GM18498 (cell line): ENCODE results near the gene MSH5.

Experiments used
- ATAC-seq: cut with Tn5 transposase; IDR thresholded peaks from one replicate; pipeline ENCODE4 v1.9.1; 2021; ENCODE audit warnings: mild to moderate bottlenecking, moderate library complexity; ENCODE audit not compliant: unreplicated experiment

Gene MSH5

DNA sequence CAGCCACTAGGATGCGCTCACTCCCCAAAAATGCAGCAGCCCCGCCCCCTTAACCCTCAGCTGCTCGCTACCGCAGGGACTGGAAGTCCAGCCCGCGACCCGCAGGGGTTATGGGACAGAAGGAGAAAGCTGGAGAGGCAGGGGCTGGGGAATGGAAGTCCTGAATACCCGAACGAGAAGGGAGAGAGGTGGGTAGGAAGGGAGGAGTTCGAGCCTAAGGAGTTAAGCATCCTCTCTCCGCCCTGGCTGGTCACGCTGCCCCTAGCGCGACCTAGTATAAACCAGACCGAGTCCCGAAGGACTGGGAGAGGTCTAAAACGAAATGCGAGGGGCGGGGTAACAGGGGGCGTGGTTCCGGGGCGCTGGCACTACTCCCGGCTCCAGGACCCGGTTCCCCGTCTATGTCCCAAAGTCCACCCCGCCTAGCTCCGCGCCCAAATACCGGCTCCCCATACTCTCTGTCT is 10.3 kb upstream of the MSH5 start:
- ATAC-seq, result peak; percentile 54

DNA sequence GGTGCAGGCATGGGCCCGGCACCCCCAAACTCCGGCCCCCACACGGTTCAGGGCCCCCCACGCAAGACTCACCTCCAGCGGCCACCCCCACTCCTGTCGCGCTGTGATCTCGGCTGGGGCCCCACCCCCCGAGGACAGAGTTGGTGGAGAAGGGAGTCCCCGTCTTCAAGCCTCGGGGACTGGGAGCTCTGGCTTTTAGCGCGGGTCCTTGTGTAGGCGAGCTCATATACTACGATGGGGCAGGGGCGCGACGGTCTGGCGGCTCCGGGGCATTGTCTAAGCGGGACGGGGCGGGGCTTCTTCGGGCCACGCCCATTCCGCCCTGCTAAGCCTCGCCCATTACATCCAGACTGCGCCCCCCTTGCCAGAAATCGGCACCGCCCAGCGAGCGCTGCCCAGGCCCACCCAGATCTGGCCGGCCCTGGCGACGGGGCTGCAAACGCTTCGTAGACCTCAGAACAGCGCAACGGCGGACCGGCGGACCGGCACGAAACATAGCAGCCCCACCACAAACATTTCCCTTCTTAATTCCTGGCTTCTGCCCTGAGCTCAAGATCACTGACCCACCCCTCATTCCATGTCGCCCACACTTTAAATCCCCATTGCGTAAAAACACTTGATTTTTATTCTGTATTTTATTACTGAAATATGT is 9.7 kb upstream of the MSH5 start:
- peak; percentile 43 for ATAC-seq

DNA sequence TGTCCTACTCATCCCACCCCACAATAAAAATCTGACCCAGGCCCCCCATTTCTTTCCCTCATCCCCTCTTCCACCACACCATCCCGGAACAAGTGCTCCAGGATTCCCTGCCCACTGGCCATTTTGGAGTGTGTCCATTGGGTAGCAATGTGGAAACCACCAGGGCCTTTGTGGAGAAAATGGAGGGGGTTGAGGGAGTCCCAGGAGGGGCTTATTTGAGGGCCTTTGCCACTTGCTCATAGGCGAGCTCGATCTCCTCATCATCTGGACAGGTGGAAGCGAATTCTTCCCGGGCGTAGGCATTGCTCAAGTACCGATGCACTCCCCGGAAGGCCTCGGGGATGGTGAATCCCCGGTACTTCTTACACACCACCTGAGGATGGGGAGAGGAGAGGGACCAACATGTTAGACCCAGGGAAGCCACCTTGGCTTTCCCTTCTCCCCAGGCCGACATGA is 9.1 kb upstream of the MSH5 start:
- ATAC-seq, result no peak

DNA sequence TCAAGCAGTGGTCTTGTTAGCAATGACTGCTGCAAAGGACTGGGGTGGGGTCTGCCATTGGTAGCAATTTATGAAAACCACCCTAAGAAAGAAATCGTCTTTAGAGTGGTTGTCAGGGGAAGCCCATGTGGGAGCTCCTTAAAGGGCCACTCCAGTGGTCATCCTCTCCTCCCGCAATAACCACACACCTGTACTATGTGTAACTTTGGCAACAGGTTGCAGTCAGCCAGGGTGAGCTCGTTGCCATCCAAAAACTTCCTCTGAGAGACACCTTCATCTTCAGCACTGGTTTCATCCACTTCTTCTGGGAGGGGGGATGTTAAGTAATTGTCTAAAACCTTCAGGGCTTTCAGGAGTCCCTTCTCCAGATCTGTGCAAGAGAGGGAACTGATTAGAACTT is 7.8 kb upstream of the MSH5 start:
- no peak for ATAC-seq

DNA sequence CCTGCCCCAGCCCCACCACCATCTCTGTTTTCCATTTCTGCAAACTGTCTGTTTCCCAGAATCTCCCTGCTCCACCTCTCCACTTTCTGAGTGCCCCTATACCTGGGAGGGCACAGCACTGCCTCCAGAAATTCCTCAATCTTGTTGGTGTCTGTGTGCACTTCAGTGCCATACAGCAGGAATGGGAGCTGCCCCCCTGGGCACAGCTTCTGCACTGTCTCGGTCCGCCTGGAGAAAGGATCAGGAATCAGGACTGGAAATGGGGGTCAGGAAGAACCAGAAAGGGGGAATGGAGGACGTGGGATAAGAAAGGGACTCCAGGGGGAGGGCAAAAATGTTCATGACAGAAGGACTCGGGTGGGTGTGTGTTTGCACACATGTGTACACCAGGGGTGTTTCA is 6.1 kb upstream of the MSH5 start:
- ATAC-seq, result no peak

DNA sequence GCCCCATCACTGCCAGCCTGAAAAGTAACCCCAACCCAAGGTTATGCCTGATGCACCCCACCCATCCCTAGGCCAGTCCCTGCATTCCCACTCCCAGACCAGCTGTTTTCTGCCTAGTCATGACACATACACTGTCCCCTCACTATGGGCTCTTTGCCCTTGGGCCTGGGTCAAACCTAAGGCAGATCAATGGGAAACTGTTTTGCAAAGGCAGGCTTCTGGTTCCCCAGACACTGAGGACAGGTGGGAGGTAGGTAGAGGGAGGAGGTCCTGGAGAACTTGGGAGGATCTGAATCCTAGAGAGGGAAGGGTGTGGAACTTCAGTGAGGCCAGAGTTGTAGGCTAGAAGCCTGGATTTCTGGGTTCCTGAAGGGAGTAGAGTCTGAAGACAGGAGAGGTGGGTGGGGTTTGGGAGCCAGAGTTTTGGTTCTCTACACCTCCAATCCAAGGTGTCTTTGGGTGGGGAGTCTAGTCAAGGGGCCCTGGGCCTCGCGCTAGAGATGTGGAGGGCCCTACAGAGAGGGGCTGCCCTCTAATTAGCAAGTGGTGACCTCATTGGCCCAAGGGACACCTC is 5.5 kb upstream of the MSH5 start:
- no peak for ATAC-seq

DNA sequence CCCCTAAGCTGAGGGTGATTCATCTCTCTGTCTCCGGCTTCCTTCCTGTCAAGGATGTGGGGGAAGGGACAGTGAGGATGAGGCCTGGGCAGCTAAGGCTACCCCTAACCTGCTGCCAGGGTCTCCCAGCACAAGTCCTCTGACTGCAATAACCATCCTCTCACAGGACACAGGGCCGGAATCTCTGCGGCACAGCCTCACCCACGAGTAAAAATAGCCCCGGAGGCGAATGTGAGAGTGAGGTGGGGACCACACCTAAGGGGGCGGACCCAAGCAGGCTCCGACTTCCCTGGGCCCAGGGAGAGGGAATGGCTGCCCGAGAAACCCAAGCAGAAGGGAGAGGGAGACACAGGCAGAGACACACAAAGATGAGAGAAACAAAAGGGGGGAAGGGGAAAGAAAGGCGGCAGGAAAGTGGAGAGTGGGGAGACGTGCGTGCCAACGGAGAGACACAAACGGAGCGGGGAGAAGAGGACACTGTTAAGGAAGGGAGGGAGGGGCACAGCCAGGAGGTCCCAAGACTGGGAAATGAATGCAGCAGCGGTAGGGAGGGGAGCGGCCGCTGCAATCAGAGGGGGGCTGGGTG is 4.9 kb upstream of the MSH5 start:
- ATAC-seq, result no peak

DNA sequence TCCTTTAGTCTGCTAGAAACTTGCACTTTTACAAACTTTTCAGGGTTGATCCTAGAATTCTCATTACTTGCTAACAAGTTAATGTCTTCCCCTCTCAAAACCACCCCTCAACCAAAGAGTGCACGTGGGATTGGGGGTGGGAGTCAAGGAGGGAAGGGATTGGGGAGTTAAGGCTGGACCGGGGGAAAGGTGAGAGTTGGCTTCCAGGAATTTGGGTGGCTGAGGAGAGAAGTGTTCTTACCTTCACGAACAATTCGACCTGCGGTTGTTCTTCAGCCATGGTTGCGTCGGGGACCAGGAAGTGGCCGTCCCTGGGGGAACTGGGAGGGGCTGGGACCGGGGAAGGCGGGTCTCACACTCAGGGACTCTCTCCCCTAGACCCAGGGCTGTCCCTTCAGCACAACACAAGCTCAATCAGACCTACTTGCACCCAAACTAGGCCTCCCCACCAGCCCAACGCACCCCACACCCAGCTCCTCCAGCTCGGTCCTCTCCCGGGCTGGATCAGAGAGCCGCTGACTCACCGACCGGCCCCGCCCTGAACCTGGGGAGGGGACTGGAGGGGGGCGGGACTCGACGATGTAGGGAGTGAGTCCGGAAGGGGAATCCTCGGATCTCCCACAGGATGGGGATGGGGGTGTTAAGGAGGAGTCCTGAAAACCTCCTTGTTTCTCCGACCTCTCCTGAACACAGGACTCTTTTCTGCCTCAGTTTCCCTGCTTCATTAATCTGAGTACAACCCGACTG is 3.6 kb upstream of the MSH5 start, which contains the start of gene CLIC1:
TSS of gene CLIC1 (minus strand) at position 510 of the 747 bp plus-strand sequence. CDS start at position 280, 230 bp downstream.
- peak; percentile 32 for ATAC-seq

DNA sequence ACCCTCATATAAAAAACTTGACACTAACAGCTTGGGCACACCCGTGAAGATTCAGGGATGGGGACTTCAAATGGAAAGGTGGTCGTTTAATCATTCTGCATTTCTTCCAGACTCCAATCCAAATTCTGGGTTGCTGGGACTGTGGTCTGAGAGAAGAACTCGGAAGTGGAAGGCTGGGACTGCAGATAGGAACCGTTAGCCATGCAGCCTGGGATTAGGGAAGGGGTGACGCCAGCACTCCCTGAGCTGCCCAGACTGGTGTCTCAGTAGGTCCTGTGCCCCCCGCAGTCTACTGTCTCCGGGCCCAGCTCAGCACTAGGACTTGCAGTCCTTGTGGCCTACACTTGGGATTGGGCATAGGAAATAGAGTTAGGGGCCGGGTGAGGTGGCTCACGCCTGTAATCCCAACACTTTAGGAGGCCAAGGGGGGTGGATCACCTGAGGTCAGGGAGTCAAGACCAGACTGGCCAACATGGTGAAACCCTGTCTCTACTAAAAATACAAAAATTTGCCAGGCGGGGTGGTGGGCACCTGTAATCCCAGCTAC is 3.0 kb upstream of the MSH5 start:
- ATAC-seq, result no peak

DNA sequence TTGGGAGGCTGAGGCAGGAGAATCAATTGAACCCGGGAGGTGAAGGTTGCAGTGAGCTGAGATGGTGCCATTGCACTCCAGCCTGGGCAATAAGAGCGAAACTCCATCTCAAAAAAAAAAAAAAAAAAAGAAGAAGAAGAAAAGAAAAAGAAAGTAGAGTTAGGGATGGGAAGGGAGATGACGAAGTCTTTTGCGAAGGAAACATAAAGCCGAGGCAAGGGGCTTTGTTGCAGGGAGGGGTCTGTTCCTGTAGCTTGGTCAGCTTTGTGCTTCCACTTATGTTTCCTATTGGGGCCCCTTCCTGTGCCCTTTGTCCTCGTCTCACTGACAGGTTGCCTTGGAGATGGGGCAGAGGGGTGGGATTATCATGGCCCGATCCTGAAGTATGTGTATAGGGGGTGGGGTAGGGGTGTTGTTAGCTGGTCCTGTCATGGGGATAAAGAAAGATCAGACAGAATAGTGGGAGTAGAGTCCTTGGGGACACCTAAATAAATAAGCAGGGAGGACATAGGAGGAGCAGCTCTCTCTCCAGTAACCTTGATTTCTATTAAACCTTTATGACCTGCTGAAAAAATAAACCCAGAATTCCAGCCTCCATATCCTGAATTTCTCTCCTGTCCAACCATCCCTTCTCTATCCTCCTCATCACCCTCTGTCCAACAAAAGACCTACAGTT is 2.4 kb upstream of the MSH5 start:
- no peak for ATAC-seq

DNA sequence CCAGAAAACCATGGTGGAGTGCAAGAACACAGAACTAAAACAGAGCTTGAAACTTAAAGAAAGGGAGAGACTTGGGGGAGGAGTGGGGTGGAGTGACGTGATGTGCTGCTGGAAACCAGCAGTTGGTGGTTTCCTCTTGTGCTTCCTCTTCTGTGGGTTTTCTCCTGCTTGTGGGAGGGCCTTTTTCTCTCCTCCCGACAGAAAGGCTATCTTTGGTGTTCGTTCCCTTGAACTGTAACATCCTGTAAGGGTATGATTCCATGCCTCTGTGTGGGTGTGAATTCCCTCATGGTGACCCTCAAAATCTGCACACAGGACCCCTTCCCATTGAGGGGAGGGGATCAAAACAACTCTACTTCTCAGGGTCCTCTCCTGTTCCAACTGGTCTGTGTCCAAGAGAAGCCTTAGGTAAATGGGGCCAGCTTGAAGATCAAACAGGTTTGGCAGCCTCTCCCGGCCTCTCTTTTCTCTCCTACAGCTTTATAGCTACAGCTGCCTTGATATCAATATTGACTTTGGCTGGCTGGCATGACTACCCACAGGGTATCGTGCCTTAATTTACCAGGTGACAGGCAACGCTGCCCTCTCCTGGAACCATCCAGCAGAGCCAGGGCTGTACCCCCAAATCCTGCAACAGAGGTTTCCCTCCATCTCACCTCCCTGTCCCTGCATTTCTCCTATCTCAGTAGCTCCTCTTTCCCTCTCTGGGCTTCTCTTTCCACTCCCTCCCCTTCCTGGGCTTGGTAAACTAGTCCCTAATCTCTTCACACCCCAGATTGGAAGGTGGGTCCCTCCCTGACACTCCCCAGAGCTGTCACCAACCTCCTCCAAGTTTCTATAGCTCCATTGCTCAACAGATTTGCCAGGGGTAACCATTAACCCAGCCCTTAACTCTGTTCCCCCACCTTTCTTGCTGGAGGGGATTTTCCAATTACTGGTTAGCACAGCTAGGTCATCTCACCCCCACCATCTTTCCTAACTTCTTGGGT is 1.5 kb upstream of the MSH5 start:
- no peak for ATAC-seq

DNA sequence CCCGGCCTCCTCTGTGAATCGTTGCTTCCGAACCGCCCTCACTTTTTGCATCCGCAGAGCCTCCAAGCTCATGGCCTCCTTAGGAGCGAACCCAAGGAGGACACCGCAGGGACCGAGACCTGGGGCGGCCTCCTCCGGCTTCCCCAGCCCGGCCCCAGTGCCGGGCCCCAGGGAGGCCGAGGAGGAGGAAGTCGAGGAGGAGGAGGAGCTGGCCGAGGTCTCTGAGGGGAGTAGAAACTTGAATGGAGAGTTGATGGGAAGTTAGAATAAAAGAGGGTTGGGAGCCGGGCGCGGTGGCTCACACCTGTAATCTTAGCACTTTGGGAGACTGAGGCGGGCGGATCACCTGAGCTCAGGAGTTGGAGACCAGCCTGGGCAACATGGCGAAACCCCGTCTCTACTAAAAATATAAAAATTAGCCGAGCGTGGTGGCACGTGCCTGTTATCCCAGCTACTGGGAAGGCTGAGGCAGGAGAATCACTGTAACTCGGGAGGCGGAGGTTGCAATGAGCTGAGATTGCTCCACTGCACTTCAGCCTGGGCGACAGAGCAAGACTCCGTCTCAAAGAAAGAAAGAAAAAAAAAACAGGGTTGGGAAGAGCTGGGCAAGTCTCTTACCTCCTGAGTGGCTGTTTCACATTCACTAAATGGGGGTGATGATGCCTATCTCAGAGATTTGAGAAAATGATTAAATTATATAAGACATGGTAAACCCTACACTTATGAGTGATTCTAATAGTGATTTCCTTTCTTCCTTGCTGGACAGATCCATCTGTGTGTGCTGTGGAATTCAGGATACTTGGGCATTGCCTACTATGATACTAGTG is 805 bp downstream of the MSH5 start:
- no peak for ATAC-seq

DNA sequence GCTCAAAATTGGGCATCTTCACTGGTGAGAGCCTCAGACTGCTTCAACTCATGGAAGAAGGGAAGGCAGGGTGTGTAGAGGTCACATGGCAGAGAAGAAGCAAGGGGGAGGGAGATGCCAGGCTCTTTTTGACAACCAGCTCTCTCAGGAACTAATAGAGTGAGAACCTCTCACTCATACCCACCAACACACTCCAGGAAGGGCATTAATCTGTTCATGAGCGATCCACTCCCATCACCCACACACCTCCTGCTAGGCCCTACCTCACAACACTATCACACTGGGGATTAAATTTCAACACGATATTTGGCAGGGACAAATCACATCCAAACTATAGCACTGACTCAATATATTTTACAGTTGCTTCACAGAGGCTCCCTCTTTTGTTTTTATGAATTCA is 2.0 kb downstream of the MSH5 start:
- ATAC-seq, result no peak

DNA sequence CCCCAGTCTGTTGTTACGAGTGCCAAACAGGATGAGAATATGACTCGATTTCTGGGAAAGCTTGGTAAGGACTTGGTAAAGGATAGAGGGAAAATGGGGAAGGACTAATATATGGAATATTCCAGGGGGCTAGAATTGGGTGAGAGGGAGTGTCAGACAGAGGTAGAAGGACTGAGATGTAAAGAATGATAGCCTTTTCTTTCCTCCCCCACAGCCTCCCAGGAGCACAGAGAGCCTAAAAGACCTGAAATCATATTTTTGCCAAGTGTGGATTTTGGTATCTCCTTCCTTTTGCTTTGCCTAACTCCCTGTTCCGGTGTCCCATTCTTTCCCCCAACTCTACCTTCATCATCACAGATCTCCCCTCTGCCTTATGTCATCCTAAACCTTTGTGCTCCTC is 3.1 kb downstream of the MSH5 start:
- no peak for ATAC-seq

DNA sequence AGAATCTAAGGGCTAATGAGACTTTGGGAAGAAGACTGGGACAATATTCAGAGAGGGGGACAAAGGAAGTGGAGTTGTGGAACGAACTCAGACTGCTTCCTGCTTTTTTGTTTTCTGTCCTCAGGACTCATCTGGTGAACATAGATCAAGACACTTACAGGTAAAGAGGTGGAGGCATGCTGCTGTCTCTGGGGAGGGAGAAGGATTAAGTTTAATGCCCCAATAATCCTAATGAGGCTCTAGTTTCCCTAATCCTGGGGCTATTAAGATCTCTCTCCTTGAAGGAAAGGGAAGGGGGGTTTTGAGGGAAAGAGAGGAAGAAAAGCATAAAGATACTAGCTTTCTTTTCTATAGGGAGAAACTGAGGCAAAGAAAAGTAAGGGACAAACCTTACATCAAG is 4.6 kb downstream of the MSH5 start:
- no peak for ATAC-seq

DNA sequence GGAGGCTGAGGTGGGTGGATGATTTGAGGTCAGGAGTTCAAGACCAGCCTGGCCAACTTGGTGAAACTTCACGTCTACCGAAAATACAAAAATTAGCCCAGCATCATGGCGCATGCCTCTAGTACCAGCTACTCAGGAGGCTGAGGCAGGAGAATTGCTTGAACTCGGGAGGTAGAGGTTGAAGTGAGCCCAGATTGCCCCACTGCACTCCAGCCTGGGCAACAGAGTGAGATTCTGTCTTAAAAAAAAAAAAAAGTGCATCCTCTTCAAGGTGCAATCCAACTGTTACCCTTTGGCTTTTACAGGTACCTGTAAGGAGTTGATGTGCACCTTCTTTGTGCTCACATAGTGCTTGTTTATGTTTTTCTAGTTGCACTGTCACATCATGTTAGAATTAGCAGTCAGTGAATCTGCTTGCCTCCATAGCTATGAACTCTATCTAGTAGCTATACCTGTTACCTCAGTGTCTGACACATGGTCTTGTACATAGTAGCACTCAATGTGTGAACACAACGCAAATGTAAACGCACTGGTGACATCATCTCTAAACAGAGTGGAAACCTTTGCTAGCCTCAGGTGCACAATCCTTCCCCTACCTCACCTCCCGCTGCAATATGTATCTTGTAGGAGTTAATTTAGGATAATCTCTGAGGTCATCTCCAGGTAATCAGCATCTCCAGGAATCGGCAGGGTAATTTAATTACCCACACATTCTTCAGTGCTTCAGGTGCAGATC is 9.7 kb downstream of the MSH5 start:
- no peak for ATAC-seq

DNA sequence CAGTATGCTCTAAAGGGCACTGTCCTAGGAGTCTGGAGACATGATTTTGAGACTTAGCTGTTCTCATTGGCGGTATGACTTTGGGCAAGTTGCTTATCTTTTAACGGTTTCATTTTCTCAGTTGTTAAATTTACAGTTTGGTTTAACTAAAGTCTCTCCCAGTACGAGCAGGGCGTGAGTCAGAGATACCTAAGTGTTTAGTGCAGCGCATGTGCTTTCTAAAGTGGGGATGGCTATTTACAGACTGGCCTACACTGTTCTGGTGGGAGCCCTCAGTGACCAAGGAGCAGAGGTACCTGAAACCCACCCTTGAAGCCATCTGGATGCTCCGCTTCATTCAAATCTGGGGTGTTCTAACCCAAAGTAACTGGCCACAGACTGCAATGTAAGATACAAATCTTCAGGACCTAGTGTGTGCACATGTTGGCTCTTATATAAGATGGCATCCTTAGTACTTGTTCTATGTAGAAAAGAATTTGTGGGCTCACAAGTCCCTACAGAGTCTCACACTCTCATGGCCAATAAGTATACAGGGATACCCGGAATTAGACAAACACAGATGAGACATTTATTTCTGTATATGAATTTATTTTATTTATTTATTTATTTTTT is 10.7 kb downstream of the MSH5 start:
- no peak for ATAC-seq
